Islet of Langerhans (tissue), 1 donor: Measurements from ENCODE around the gene PKIB.
"Not testable (repeated sequence)": the region's sequence is repeated elsewhere in the genome, so short reads cannot be mapped to it uniquely, and the experiment has no call there.

Experiments used
- FAIRE-seq: peaks from one replicate; lab custom pipeline; 2011; peaks lifted over from hg19 to GRCh38; lab: Jason Lieb, UNC

Gene PKIB

DNA sequence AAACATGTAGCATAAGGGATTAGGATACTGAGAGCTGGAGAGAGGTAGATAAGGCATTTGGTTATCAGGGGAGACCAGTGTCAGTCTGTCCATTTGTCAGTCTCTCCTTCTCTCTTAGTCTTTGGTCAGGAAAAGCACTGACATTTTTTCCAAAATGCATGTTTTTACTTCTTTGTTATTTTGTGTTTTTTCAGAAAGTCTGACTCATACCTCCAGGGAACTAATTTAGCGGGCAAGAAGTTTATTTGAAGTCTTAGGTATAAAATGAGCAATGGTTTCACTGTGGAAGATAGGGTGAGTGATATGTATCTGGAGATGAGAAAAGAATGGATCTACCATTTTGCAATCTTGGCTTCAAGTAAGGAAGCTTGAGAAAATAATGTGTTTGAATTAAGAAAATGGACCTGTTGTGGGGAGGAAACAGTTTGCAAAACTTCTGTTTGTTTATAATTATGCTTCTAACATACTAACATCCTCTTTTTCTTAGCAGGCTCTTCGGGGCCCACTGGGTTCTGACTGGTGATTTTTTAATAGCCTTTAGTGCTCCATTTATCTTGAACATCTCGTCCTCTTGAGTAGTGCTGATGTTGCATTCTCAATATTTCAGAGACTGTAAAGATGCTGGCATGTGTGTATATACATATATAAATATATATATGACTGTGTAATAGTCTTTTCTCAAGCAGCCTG is 102.4 kb downstream of the PKIB start:
- FAIRE-seq: no peak

GRCh38 chr6:122713138-122713537 is 102.9 kb downstream of the PKIB start:
- FAIRE-seq: no peak

DNA sequence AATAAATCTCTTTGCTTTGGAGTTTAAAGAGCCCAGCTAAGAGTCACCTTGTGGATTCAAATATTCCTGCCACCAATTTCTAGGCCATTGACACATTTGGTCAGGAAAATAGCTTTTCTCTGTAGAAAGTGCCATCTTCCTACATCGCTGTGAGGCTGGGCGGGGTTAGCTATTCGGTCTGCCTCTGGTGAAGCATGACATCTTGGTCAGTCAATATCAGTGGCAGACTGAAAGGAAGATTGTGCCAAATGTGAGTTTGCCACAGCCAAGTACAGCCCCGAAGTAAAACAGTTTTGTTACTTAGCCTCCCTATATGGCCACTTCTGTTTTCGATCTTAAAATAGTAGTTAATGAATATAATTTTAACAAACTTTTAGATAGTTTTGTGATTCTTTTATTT is 103.9 kb downstream of the PKIB start:
- no peak for FAIRE-seq

GRCh38 chr6:122715725-122716124 is 105.5 kb downstream of the PKIB start:
- FAIRE-seq: no peak

DNA sequence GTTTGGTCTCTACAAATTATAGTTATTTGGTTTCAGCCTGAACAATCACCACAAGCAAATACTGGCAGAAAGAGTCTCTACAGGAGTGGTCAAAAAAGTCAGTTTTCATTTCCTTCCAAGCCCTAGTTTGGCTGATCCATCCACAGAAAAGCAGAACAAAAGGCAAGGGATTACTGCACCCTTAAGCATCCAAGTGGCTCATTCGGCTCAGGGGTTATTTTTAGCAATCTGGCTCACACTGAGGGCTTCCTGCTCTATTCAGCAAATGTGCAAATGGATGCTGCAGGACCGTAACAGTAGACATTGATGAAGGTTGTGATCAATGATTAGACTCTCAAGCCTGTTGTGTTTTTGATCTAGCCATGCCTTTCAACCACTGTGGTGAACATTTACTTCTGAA is 107.1 kb downstream of the PKIB start:
- no peak for FAIRE-seq

- FAIRE-seq: no peak
Observed at GRCh38 chr6:122718616-122719015, 108.4 kb downstream of the PKIB start.

DNA sequence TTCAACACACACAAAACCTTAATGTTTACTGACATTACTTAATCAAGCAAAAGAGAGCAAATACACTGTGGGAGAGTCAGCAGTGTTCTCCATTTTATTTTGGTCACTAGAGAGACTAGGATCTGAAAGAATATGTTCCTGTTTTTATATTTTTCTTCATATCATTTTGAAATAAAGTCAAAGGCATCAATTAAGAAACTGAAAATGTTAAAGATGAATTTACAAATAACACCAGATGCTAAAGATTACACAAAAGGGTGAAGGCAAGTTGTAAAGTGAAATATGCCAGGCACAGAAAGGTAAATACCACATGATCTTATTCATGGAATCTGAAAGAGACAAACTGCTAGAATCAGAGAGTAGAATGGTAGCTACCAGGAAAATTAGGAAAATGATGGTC is 109.0 kb downstream of the PKIB start:
- peak; percentile 94 for FAIRE-seq

DNA sequence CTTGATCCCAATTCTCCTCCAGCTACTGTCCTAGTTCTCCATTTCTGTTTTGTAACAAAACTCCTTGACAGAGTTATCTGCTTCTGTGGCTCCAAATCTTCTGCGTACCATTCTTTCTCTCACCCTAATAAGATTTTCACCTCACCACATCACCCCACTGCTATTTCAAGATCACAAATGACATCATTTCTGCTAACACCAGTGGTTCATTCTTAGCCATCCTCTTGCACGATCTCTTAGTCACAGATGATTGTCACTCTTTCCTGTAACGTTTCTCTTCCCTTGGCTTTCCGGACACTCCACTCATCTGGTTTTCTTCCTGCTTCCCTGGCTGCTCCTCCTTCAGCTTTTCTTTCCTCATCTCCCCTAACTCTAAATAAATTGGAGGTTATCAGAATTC is 112.5 kb downstream of the PKIB start:
- FAIRE-seq: no peak

- FAIRE-seq: no peak
Observed at GRCh38 chr6:122726649-122727048, 116.4 kb downstream of the PKIB start.

- FAIRE-seq: no peak
Observed at GRCh38 chr6:122727244-122727643, 117.0 kb downstream of the PKIB start.

DNA sequence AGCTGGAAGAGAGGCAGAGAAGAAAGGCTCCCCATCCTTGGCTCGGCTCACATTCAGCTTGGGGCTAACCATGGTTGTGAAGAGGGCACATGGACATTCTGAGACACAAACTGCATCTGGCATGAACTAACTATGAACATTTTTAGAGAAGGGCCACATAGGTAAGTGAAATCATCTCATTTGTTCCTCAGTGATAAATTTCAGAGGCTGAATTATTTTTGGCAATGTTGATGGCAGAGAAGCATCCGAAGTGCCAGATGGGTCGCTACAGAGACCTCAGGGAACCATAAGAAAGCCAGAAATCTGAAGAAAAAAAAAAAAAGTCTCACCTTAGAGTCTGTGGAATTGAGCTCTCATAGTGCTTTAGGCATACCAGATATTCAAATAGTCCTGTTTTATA is 120.1 kb downstream of the PKIB start:
- no peak for FAIRE-seq

- peak; percentile 97 for FAIRE-seq
Observed at GRCh38 chr6:122730775-122731386, 120.7 kb downstream of the PKIB start.

DNA sequence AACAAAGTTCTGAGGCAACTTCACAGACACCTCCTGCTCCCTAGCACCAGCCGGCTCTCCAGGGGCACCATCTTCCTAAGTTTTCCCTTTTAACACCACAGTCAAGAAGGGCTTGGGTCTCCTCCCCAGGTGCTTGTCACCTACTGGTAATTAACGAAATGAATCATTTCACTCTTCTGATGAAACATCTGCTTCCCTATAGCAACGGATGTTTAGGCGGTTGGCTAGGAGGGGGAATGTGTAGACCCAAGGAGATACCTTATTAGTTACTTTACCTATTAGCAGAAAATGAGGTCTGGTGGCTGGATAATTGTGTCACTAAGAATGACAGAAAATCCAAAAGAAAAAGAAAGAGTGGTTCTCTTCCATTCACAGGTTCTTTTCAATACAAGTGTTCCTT is 123.1 kb downstream of the PKIB start:
- FAIRE-seq: no peak

GRCh38 chr6:122734529-122735395 is 124.6 kb downstream of the PKIB start:
- FAIRE-seq: no peak

DNA sequence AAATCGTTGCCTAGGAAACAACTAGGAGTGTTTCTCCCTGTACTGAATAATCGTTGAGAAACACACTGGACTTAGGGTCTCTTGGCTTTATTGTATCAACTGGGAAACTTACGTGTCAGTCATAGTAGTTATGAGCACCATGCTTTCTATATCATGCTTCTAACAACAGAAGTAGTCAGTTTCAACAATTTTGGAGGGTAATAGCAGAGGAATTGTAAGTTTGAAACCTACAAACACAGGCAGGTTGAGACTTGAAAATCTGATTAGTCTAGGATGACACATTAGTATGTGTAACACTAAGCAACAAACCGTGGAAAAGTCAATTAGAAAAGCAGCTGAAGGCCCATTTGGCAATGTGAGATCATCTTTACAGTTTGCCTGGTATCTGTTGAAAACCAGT is 125.4 kb downstream of the PKIB start:
- FAIRE-seq: no peak

DNA sequence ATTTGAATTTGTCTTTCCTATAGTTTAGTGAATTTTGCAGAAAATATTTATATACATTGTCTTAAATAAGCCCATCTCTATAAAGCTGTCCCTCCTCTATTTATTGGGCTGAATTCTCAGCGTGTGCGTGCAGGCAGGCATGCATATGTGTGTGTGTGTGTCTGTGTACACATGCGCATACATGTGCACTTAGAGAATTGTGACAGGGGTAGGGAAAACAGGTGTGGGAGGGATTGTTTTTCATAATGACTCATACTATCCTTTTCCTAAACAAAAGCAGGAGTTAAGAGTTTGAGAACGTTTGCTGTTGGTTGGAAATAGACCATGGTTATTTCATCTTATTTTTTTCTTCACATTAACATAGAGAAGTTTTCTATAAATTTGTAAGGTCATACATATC is 126.0 kb downstream of the PKIB start:
- FAIRE-seq: peak; percentile 65

- FAIRE-seq: no peak
Observed at GRCh38 chr6:122736616-122737015, 126.4 kb downstream of the PKIB start.

DNA sequence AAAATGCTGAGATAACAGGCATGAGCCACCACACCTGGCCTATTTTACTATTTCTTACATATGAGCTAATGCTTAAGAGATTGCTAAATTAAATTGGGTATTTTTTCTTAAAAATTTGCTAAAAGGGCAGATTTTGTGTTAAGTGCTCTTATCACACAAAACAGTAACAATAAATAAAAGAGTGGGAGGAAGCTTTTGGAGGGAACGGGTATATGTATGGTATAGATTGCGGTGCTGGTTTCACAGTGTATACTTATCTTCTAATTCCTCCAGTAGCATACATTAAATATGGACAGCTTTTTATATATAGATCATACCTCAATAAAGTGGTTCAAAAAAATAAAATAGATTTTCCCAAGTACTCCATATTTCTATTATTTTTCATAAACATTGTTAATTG is 129.9 kb downstream of the PKIB start:
- FAIRE-seq: no peak

- no peak for FAIRE-seq
Observed at GRCh38 chr6:122740936-122741335, 130.7 kb downstream of the PKIB start.

GRCh38 chr6:122744247-122744646 is 134.0 kb downstream of the PKIB start:
- not testable (repeated sequence) for FAIRE-seq

- FAIRE-seq: not testable (repeated sequence)
Observed at GRCh38 chr6:122744856-122745255, 134.7 kb downstream of the PKIB start.

- no peak for FAIRE-seq
Observed at GRCh38 chr6:122746688-122747087, 136.5 kb downstream of the PKIB start.

DNA sequence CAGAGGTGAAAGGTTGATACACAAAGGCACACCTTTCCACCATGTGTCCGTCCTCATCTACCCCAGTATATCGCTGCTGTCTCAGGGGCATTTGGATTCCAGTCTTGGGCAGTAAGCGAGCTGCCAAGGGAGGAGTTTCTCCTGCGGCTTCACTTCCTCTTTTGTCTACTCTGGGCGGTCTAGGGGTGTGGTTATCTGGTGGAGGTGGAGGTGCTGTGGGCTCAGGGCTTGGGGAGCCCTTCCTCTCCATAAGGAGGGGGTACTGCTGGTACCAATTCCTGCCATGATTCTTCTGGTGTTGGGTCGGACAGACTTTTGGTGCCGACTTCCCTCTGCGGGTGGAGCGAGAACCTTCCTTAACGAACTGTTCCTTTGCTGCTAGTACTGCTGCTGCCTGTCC is 137.4 kb downstream of the PKIB start:
- no peak for FAIRE-seq
